Mucosa of descending colon (tissue), 3 donors: ENCODE data around the gene NCEH1. TPM values are rescaled to one million over a fixed set of nuclear protein-coding genes. Genes with fewer than 3 reads are reported as not detected.

Source experiments
- ATAC-seq: fragments of 200-7000 bp; cut with Tn5 transposase; one replicate; pipeline ENCODE4 v1.9.1; 2020; ENCODE audit warnings: mild to moderate bottlenecking, moderate library complexity
- DNase-seq, 3 donors: peaks; one replicate each; pipeline ENCODE4 v3.0.0-alpha.2; 2020
- H3K36me3 ChIP-seq: fragments of 200-600 bp; one replicate; pipeline ENCODE4 v1.8.0; 2021; ENCODE audit warnings: low read depth, mild to moderate bottlenecking
- H3K4me1 ChIP-seq: fragments of 200-600 bp; one replicate; pipeline ENCODE4 v1.8.0; 2021; ENCODE audit warnings: low read depth, mild to moderate bottlenecking
- H3K4me3 ChIP-seq: fragments of 200-600 bp; one replicate; pipeline ENCODE4 v1.8.0; 2021; ENCODE audit warnings: mild to moderate bottlenecking
- H3K9me3 ChIP-seq: fragments of 200-600 bp; one replicate; pipeline ENCODE4 v1.8.0; 2021; ENCODE audit warnings: mild to moderate bottlenecking
- CTCF ChIP-seq: fragments of 200-600 bp; IDR thresholded peaks from one replicate; pipeline ENCODE4 v1.8.0; 2022; ENCODE audit warnings: antibody characterized with exemption, mild to moderate bottlenecking
- intact Hi-C, 2 donors: fragments of 100-400 bp; cut with DNase I in 1 of 2; cut with micrococcal nuclease in 1 of 2; formaldehyde crosslinking; loops; one replicate each; pipeline versions ENCODE4 v1.11.0 to v1.11.1; 2022; cut with DNase I, micrococcal nuclease
- total RNA-seq, 3 donors: library from RNA; stranded (reverse); fragmentation: NEBNext Ultra II Directional in 2 of 3; extraction: Animal tissue kit (Norgen Biotek cat#: 25700) in 2 of 3; gene quantifications; one replicate each; pipeline versions ENCODE4 v1.2.1 to v1.2.4, GENCODE V29; 2021 to 2023
- donor health status: DM: no; HTN: no; CAD: no; lungs with moderate emphysema.
- donor health status: DM: no; HTN: no; CAD: no.
- donor health status: DM: no; HTN: yes; CAD: no.

Gene NCEH1
- total RNA-seq, 3 donors from 2014 or later = 21.5 to 63.9 (median 53.3) TPM

GRCh38 chr3:172694573-172695246, 16.2 kb downstream of the NCEH1 start:
- no peak for ATAC-seq
- H3K4me3 ChIP-seq = no peak overlapping the region
- TF ChIP-seq CTCF = no peak
- DNase-seq = no peak
- H3K4me1 ChIP-seq = peaks cover 31% of the 10 kb centered on the region
- no peaks in the 10 kb centered on the region for H3K9me3 ChIP-seq
- intact Hi-C loops = no loop called here
- no peaks in the 10 kb centered on the region for H3K36me3 ChIP-seq

- TF ChIP-seq CTCF = no peak
- intact Hi-C loops = no loop called here
- no peaks in the 10 kb centered on the region for H3K36me3 ChIP-seq
- no peaks in the 10 kb centered on the region for H3K9me3 ChIP-seq
- no peak overlapping the region for H3K4me3 ChIP-seq
- peaks cover 25% of the 10 kb centered on the region for H3K4me1 ChIP-seq
- peak; percentile 15 for ATAC-seq
- no peak for DNase-seq
Observed at GRCh38 chr3:172692751-172693338, 18.0 kb downstream of the NCEH1 start.

- intact Hi-C loops = no loop called here
- ATAC-seq (no peak), DNase-seq (no peak)
- Histone ChIP-seq H3K4me3 (no peak overlapping the region), H3K36me3 (no peaks in the 10 kb centered on the region), H3K4me1 (peaks cover 8% of the 10 kb centered on the region), H3K9me3 (no peaks in the 10 kb centered on the region)
- TF ChIP-seq CTCF = no peak
Observed at GRCh38 chr3:172690936-172691335, 19.9 kb downstream of the NCEH1 start.

GRCh38 chr3:172688588-172688987, 22.3 kb downstream of the NCEH1 start:
- Histone ChIP-seq H3K4me3 (no peak overlapping the region), H3K4me1 (no peaks in the 10 kb centered on the region), H3K9me3 (no peaks in the 10 kb centered on the region), H3K36me3 (no peaks in the 10 kb centered on the region)
- no peak for DNase-seq
- intact Hi-C loops = no loop called here
- TF ChIP-seq CTCF = no peak
- ATAC-seq = peak; percentile 86

- no peak for ATAC-seq
Observed at GRCh38 chr3:172687501-172687900, 23.4 kb downstream of the NCEH1 start.

More at GRCh38 chr3:172687501-172687900, 23.4 kb downstream of the NCEH1 start:
- intact Hi-C loops = no loop called here
- H3K36me3 ChIP-seq = no peaks in the 10 kb centered on the region
- no peak for DNase-seq
- TF ChIP-seq CTCF = no peak
- no peak overlapping the region for H3K4me3 ChIP-seq
- no peaks in the 10 kb centered on the region for H3K4me1 ChIP-seq
- no peaks in the 10 kb centered on the region for H3K9me3 ChIP-seq
